Measurements from ENCODE around the gene TMEM247. TPM values are rescaled to one million over a fixed set of nuclear protein-coding genes. Genes with fewer than 3 reads are reported as not detected.

The TMEM247 gene
- total and polyA plus RNA-seq, 2 of the 8 experiments (the other 6 are each of a cell fraction or from before 2014, with no cell fraction given), result not detected

- TF ChIP-seq USF2 (IDR thresholded peaks at IDR 0.05; ENCODE audit: low read length), result no peak
- TF ChIP-seq SIN3A (conservative IDR thresholded peaks at IDR 0.05 in 1 of 2, IDR thresholded peaks at IDR 0.05 in 1 of 2; ENCODE audit: low read depth in 1 of 2, low read length in 2 of 2), result no peak
Measured at GRCh38 chr2:46461011-46461674, 18.2 kb upstream of the TMEM247 start (continued).

Data from H1 (cell line).